HT-29 (cell line): ENCODE measurements around the gene COQ9. TPM values are rescaled to one million over a fixed set of nuclear protein-coding genes. Genes with fewer than 3 reads are reported as not detected.
"Not testable (repeated sequence)": the region's sequence is repeated elsewhere in the genome, so short reads cannot be mapped to it uniquely, and the experiment has no call there.

Experiments
- DNase-seq: peaks from one replicate; pipeline ENCODE4 v3.0.0-alpha.2; 2015; ENCODE audit warnings: low spot score
- total RNA-seq: library from RNA; depleted of rRNA; stranded (reverse); fragments of >200 nt; shearing (Covaris generic); gene quantifications from 2 replicates; pipeline ENCODE4 v1.2.3, GENCODE V29; 2014

Gene COQ9
- total RNA-seq, 1 experiment from 2014 or later: 54.1 TPM

GRCh38 chr16:57485091-57485915, 38.0 kb downstream of the COQ9 start:
- peak; percentile 26 for DNase-seq

GRCh38 chr16:57485916-57486857, 38.9 kb downstream of the COQ9 start, which contains the start of gene DOK4:
Gene DOK4 (minus strand): TSS chr16:57486493. CDS start chr16:57479507, 6,986 bp downstream.
- DNase-seq: peak; percentile 74

GRCh38 chr16:57486858-57487834, 39.9 kb downstream of the COQ9 start:
- no peak for DNase-seq

- DNase-seq: no peak
These were observed 42.0 kb downstream of the COQ9 start for GRCh38 chr16:57489229-57489628.

- DNase-seq: no peak
These were observed 46.5 kb downstream of the COQ9 start for GRCh38 chr16:57493767-57494166.

GRCh38 chr16:57497121-57497520, 49.8 kb downstream of the COQ9 start:
- no peak for DNase-seq

- no peak for DNase-seq
These were observed 50.8 kb downstream of the COQ9 start for GRCh38 chr16:57498031-57498430.

GRCh38 chr16:57499941-57500340, 52.7 kb downstream of the COQ9 start:
- DNase-seq: not testable (repeated sequence)

- DNase-seq: no peak
These were observed 53.4 kb downstream of the COQ9 start for GRCh38 chr16:57500578-57501111.

- no peak for DNase-seq
These were observed 54.2 kb downstream of the COQ9 start for GRCh38 chr16:57501492-57501891.

- no peak for DNase-seq
These were observed 54.9 kb downstream of the COQ9 start for GRCh38 chr16:57502048-57502775.

GRCh38 chr16:57503366-57503765, 56.1 kb downstream of the COQ9 start:
- DNase-seq: no peak

- no peak for DNase-seq
These were observed 56.7 kb downstream of the COQ9 start for GRCh38 chr16:57504001-57504400.

- no peak for DNase-seq
These were observed 57.2 kb downstream of the COQ9 start for GRCh38 chr16:57504491-57504890.

- no peak for DNase-seq
These were observed 57.9 kb downstream of the COQ9 start for GRCh38 chr16:57505169-57505568.

GRCh38 chr16:57507136-57508034, 60.1 kb downstream of the COQ9 start:
- no peak for DNase-seq

GRCh38 chr16:57508035-57508425, 60.8 kb downstream of the COQ9 start:
- DNase-seq: no peak

GRCh38 chr16:57509231-57509923, 62.1 kb downstream of the COQ9 start:
- DNase-seq: no peak
